Activated CD4-positive, alpha-beta T cell treated with anti-CD3 and anti-CD28 coated beads, Interleukin-2, amount 50 U/mL, for 1 hour (primary cell): ENCODE data around the gene PBRM1.
"Not testable (repeated sequence)": the region's sequence is repeated elsewhere in the genome, so short reads cannot be mapped to it uniquely, and the experiment has no call there.

ENCODE experiments used
- DNase-seq: peaks from one replicate; pipeline ENCODE4 v3.0.0-alpha.2; 2020

PBRM1 gene

DNA sequence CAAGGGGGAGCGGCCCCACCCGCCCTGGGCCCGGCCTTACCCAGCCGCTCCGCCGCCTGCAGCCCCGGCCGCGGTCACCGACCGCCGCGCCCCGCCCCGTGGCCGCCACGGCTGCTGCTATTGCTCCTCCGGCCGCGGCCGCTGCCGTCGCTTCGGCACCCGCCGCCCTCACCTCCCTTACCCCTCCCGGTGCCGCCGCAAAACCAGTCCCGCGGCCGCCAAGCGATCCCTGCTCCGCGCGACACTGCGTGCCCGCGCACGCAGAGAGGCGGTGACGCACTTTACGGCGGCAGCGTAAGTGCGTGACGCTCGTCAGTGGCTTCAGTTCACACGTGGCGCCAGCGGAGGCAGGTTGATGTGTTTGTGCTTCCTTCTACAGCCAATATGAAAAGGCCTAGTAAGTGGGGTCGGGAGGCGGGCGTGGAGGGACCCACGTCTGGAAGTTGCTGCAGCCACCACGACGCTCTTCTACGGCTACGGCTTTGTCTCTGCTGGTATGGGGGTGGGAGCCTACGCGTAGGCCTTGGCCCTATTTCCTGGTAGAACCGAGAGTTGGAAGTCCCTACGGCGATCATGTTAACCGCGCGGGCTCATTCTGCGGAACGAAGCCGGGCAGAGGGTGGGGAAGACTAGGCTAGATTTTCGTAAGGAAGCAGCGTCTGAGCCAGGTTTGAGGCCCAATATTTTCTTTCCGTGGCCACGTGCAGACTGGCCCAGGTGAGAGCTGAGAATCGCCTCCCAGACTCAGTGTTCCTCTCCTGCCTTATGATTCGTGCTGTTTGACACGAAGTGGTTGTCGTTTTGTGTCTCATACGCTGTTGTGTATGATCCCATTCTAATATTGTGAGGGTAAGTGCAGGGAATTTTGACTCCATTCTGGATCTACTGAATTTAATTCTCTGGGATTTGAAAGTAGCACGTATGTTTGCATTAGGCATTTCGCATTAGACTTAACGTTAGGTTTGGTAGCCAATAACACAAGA, at the start of gene PBRM1, which contains the start of gene GNL3:
Gene PBRM1, minus strand, starts transcription at position 205 of the 983 bp plus-strand sequence.
Gene GNL3, plus strand, starts transcription at position 324 of the 983 bp plus-strand sequence. Its CDS starts 61 bp downstream, at position 385.
- peak; percentile 90 for DNase-seq

DNA sequence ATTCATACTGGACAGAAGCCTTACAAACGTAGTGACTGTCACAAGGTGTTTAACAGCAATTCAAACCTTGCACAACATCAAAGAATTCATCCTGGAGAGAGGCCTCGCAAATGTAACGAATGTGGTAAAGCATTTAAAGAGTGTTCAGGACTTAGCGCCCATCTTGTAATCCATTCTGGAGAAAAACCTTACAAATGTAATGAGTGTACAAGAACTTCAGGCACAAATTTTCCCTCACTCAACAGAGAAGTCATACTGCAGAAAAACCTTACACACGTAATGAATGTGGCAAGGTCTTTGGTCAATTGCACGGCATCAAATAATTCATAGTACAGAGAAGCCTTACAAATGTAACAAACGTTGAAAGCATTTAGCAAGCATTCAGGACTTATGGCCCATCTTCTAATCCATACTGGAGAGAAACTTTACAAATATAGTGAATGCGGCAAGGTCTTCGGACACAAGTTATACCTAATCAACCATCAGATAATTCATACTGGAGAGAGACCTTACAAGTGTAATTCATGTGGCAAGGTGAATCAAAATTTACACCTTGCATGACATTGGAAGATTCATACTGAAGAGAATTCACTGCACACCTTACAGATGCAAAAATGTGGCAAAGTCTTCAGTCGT, 47.7 kb upstream of the PBRM1 start:
- no peak for DNase-seq

DNA sequence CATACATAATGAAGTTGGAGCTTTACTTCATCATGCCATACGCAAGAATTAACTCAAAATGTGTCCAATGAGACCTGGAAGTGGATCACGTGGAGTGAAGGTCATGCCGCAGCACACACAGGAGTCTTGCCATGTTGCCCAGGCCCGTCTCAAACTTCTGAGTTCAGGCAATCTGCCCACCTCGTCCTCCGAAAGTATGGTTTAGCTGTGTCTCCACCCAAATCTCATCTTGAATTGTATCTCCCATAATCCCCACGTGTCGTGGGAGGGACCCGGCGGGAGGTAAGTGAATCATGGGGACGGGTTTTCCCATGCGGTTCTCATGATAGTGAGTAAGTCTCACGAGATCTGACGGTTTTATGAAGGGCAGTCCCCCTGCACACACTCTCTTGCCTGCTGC, 45.9 kb upstream of the PBRM1 start:
- DNase-seq = no peak

DNA sequence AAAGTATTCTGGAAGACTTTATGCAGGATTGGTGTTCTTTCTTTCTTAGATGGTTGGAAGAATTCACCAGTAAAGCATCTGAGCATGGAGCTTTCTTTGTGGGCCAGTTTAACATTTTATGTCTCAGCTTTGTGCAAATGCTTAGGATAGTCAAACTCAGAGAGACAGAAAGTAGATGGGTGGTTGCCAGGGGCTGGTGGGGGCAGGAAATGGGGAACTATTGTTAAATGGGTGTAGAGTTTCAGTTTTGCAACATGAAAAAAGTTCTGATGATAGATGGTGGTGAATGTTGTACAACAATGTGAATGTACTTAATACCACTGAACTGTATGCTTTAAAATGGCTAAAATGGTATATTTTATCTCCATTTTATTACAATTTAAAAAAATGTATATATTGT, 45.0 kb upstream of the PBRM1 start:
- no peak for DNase-seq

DNA sequence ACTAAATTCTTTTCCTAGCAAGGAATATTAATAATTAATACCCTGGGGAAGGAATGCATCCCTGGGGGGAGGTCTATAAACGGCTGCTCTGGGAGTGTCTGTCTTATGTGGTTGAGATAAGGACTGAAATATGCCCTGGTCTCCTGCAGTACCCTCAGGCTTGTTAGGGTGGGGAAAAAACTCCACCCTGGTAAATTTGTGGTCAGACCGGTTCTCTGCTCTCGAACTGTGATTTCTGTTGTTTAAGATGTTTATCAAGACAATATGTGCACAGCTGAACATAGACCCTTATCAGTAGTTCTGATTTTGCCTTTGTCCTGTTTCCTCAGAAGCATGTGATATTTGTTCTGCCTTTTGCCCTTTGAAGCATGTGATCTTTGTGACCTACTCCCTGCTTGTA, 43.0 kb upstream of the PBRM1 start:
- DNase-seq = not testable (repeated sequence)

DNA sequence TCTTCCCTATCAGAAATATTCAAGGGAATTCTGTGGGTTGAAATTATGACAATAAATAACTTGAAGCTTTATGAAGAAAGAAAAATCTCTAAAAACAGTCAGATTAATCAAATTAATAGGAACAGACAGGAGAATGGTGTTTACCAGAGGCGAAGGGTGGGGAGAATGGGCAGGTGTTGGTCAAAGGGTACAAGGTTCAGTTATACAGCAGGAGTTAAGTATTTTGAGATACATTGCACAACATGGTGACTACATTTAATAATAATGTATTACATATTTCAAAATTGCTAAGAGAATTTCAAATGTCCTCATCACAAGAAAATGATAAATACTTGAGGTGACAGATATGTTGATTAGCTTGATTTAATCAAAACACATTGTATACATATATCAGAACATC, 38.8 kb upstream of the PBRM1 start:
- no peak for DNase-seq

DNA sequence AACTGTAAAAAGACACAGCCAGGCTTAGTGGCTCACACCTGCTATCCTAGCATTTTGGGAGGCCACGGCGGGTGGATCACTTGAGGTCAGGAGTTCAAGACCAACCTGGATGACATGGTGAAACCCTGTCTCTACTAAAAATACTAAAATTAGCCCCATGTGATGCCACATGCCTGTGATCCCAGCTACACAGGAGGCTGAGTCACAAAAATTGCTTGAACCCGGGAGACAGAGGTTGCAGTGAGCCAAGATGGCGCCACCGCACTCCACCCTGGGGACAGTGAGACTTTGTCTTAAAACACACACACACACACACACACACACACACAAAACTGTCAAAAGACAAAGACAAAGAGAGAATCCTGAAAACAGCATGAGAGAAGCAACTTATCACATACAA, 38.2 kb upstream of the PBRM1 start:
- no peak for DNase-seq

DNA sequence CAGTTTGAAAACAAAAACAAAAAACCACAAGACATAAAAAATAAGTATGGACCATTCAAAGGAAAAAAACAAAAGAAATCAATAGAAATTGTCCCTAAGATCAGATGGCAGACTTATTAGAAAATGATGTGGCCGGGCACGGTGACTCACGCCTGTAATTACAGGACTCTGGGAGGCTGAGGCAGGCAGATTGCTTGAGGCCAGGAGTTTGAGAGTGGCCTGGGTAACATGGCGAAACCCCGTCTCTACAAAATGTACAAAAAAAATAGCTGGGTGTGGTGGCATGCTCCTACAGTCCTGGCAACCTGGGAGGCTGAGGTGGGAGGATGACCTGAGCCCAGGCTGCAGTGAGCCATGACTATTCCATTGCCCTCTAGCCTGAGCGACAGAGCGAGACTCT, 36.8 kb upstream of the PBRM1 start:
- DNase-seq = no peak

DNA sequence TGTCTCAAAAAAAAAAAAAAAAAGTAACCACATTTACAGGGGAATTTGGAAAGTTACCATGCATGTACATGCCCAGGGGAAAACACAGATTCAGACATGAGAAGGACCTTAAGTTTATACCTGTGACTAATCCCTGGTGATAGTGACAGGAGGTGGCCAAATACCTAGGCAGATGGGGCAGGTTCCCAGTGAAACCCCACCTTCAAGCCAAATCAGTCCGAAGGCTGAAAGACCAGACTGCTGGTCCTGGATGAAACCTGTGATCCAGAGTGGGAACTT, 36.0 kb upstream of the PBRM1 start:
- no peak for DNase-seq

DNA sequence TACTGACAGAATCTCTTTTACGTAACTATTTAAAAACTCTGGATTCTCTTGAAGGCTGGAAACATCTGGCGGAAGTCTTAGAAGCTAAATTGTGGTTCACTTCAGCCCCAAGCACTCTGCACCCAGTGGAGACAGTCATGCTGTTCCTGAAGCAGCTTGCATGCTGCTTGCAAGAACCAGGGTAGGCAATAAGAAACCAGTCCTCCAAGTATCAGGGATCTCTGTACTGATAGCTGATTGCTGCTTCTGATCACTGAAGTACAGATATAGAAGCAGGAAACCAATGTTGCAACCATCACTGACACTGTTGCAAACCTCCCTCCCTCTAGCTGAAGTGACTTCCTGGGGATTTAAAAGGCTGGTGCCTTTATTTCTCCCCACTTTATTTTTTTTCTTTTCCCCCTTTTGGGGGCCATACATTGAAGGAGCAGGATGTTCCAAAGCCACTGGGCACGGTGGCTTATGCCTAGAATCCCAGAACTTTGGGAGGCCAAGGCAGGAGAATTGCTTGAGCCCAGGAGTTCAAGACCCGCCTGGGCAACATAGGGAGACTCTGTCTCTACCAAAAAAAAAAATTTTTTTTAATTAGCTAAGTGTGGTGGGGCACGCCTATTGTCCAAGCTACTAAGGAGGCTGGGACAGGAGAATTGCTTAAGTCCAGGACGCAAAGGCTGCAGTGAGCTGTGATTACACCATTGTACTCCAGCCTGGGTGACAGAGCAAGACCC, 35.5 kb upstream of the PBRM1 start:
- peak; percentile 8 for DNase-seq

DNA sequence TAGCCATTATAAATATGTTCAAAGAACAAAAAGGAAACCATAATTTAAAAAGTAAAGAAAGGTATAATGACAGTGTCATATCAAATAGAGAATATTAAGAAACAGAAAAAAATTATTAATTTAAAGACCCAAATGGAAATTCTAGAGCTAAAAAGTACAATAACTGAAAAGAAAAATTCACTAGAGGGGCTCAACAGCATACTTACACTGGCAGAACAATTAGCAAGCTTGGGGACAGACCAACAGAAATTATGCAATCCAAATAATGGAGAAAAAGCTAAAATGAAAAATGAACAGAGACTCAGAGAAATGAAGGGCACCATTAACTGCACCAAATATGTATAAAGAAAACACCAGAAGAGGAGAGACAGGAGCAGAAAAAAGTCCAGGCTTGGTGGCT, 33.9 kb upstream of the PBRM1 start:
- DNase-seq = no peak

DNA sequence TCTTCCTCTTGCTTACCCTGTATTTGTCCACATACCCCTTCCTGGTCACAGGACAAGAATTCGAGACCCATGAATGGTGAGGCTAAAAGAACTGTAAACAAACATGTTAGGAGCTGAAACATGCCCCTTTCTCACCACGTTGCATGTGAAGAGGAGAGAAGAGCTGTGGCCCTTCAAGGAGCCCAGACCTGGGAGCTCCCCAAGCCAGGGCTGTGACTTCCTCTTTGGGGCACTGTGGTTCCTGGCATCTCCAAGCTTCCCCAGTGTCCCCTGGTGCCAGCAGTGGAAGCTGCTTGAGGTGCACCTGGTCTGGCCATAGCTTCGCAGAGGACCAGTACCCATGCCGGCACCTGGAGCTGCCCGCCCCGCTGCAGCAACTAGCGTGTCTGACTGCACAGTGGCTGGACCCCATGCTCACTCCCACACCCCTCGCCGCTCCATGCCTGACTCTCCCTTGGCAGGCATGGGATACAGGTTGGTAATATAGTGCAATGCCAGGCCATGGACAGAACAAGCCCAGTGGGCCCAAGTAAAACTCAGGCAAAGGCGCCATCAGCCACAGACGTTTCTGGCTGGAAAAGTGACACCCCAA, 30.1 kb upstream of the PBRM1 start:
- DNase-seq = no peak

DNA sequence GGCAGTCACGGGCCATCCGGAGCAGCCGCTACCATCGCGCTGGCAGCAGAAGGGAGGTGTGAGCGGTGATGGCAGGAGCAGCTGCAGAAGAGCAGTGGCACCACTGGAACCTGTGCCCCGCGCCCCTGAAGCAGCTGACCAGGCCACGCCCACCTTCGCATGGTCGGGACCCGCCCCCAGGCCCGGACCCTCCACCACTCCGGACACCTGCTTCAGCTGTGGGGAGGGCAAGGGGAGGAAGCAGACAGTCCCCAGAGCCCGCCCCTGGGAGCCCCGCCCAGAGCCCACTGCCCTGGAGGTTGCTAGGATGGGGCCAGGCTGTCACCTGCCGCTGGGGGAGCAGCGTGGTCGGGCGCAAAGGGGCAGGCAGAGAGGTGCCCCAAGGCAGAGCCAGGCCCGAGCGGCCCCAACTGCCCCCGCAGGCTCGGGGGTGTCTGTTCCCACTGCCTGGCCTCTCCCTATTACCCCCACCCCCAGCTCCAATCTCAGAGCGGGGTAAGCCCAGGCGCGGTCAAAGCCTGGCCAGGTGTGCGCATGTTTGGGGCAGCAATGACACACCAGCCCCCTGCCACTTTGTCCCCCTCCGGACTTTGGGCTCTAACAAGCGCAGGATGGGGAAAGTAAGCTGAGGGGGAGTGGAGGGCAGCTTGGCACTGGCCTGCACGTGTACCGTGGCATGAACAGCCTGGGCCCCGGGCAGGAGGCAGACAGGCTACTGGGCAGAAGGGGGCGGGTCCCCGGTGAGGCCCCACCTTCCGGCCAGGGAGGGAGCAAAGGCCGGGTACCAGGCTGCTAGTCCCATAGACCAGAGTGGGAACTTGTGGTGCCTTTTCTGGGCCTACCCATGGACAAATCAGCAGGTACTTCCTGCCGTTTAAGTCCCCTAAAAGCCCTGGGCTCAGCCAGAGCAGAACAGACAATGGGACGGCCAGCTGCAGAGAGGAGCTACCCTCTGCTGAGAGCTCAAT, 28.9 kb upstream of the PBRM1 start:
- no peak for DNase-seq

DNA sequence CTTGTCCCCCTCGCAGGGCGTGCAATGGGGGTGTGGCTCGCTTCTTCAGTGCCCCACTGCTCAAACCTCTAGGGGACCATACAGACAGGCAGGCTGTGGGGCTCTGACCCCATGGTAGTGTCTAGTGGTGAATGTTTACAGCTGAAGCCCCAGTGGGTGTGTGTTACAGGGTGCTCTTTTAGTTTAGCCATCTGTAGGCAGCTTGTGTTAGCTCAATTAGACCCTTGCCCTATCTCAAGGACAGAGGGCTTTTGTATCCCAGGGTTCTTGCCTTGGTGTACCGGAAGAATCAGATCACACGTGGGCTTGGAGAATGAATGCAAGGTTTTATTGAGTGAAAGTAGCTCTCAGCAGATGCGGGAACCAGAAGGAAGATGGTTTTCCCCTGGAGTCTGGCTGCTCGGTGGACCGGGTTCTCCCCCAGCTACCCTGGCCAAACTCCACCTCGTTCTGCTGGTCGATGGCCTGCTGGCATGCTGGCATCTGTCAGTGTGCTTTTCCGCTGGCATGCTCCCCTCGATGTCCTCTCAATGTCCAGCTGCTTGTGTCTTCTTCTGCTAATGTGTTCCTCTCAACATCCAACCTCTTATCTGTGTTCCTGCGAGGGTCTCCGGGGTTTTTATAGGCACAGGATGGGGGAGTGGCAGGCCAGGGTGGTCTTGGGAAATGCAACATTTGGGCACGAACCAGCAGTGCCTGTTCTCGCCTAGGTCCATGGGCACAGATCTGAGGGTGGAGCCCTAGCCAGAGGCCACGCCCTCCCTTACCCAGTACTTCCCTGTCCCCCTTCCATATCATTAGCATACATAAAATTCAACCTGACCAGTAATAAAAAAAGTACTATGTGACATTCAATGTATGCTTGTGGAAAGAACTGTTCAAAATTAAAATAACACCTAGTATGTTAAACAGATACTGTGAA, 26.8 kb upstream of the PBRM1 start:
- DNase-seq = no peak

DNA sequence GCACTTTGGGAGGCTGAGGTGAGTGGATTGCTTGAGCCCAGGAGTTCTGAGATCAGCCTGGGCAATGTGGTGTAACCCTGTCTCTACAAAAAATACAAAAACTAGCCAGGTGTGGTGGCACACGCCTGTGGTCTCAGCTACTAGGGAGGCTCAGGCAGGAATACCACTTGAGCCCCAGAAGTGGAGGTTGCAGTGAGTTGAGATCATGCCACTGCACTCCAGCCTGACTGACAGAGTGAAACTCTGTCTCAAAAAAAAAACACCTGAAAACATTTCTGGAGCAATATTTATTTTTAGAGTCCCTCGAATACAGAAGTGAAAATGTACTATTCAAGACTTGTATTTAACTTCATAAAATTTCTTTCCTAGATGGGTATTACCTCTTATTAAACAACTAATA, 24.8 kb upstream of the PBRM1 start:
- no peak for DNase-seq

DNA sequence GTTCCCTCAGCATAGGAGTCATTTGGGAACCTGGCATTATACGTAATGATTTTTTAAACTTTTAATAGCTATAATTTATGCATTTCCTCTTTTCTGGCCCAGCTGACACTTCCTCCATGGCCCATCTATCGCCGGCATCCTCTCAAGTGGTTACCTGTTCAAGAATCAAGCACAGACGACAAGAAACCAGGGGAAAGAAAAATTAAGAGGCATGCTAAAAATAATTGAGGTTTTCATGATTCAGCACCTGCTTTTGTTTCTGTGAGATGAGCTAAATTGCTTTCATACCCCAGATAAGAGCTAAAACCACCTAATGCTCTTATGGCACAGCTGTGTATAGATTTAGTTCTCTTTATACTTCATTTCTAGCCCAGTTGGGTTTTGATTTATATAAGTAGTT, 21.9 kb upstream of the PBRM1 start:
- no peak for DNase-seq

DNA sequence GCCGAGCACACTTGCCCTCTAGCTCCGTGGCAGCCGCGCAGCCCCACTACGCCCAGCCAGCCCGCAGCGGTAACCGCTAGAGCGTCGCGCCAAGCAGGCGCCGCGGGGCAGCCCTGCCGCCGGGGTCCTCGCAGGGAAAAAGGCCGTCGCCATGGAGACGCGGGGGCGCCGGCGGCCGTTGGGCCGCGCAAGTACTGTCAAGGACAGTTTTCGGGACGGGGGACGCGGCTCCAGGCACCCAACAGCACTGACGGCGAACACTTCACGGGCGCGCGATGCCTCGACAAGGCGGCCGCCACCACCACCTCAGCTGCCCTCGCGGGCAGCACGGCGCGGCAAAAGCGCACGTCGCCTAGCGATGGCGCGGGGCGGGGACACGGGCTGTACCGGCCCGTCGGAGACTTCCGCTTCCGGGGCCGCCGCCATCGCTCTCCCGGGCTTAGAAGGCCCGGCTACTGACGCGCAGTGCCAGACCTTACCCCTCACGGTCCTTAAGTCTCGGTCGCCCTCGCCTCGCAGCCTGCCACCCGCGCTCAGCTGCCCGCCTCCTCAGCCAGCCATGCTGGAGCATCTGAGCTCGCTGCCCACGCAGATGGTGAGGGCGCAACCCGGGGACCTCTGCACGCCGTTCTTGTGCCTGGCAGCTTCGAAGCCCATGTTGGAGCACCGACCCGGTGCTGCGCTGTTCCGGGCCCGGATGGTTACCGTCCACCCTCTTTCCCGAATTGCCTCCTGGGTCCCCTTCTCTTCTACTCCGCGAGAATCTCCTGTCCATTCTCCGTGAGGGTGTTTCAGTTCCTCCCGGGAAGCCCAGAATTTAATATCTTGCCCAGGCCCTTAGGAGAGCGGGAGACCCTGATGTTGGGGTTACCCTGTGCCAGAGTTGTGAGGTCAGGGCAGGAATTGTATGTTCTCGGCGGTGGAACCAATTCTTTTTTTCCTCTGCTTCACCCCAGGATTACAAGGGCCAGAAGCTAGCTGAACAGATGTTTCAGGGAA, 20.3 kb upstream of the PBRM1 start, which contains the start of the genes GLT8D1 and SPCS1:
Gene GLT8D1, minus strand, starts transcription at position 104 of the 999 bp plus-strand sequence. CDS start 5,331 bp downstream, outside the sequence.
Gene SPCS1, plus strand, starts transcription at position 419 of the 999 bp plus-strand sequence. Its CDS starts 141 bp downstream, at position 560.
- DNase-seq = peak; percentile 81

DNA sequence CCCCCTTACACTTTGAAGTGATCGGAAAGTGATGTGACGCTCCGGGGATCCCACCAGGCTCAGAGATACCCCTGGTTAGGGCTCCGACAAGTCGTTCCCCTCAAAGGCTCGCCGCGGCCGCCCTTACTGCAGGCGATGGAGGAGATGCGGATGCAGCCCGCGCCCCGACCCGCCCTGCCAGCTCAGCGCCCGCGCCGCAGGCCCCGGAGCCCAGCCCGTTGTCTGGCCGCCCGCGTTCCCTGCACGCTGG, 19.6 kb upstream of the PBRM1 start:
- DNase-seq = no peak

DNA sequence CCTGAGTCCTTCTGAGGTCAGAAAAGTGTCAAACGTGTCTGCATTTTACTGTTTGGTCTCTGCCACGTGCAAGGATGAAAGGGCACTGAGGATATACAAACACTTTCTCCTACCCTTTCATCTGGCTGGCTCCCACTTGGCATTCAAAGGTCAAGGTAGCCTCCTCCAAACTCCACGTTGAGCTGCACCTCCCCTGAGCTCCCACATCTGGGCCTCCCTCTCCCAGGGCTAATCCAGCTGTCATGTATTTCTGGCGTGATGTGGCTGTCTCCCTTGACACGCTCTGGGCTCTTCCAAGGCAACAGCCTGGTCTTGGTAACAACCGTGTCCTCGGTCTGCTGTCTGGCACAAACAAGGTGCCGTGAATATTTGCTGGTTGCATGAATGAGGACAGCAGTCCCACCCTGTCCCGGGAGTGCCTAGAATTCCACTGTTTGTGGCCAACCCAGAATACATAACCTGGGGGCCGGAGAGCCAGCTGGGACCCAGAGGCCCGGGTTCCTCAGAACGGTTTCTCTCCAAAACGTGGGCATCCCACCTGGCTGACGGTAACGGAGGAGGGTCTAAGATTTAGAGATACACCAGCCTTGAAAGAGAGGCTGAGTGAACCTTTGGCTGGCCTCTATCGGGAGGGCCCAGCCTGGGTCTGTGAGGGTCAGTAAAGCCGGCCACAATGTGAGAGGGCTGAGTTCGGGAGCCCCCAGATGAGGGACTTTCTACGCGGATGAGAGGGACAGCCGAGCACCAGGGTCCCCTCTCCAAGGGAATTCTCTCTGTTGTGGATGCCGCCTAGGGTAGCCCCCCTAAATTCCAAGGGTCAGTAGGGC, 19.1 kb upstream of the PBRM1 start:
- peak; percentile 2 for DNase-seq
